Loucy (cell line): ENCODE data around the gene CNNM1.

ENCODE experiments used
- H2AFZ ChIP-seq: fragments of 200-600 bp; sonication (generic); 2 replicates; pipeline ENCODE4 v1.6.0; 2016; ENCODE audit warnings: antibody characterized with exemption, mild to moderate bottlenecking, low read length, moderate library complexity
- H3F3A ChIP-seq: fragments of 200-600 bp; 2 replicates; pipeline ENCODE4 v1.6.0; 2016; ENCODE audit warnings: antibody characterized with exemption, low read depth, mild to moderate bottlenecking
- H3K27me3 ChIP-seq: fragments of 200-600 bp; sonication (generic); 2 replicates; pipeline ENCODE4 v1.6.1; 2014; ENCODE audit warnings: low read length, mild to moderate bottlenecking; ENCODE audit not compliant: insufficient read depth, poor library complexity, severe bottlenecking
- H3K36me3 ChIP-seq: fragments of 200-600 bp; sonication (generic); 2 replicates; pipeline ENCODE4 v1.6.1; 2016; ENCODE audit warnings: low read length; ENCODE audit not compliant: insufficient read depth
- H3K4me1 ChIP-seq: fragments of 200-600 bp; sonication (generic); 2 replicates; pipeline ENCODE4 v1.5.1; 2014; ENCODE audit warnings: low read length, mild to moderate bottlenecking; ENCODE audit not compliant: insufficient read depth, poor library complexity, severe bottlenecking
- H3K4me2 ChIP-seq: fragments of 200-600 bp; sonication (generic); 2 replicates; pipeline ENCODE4 v1.6.0; 2014; ENCODE audit warnings: antibody characterized with exemption, low read length, low read depth, mild to moderate bottlenecking; ENCODE audit not compliant: poor library complexity, severe bottlenecking
- H3K4me3 ChIP-seq: fragments of 200-600 bp; sonication (generic); 2 replicates; pipeline ENCODE4 v1.5.1; 2014; ENCODE audit warnings: low read length, mild to moderate bottlenecking, mixed read lengths; ENCODE audit not compliant: poor library complexity, severe bottlenecking
- H3K79me2 ChIP-seq: fragments of 200-600 bp; sonication (generic); 2 replicates; pipeline ENCODE4 v1.6.1; 2014; ENCODE audit warnings: low read length; ENCODE audit not compliant: insufficient read depth
- H3K9ac ChIP-seq: fragments of 200-600 bp; sonication (generic); 2 replicates; pipeline ENCODE4 v1.6.0; 2014; ENCODE audit warnings: mild to moderate bottlenecking, low read depth, low read length, moderate library complexity; ENCODE audit not compliant: poor library complexity, severe bottlenecking
- H3K9me2 ChIP-seq: fragments of 200-600 bp; sonication (generic); replicated peaks from 2 replicates; pipeline ENCODE4 v1.6.1; 2016; ENCODE audit warnings: low read depth, low read length, mixed read lengths
- H3K9me3 ChIP-seq: fragments of 200-600 bp; sonication (generic); 2 replicates; pipeline ENCODE4 v1.6.1; 2014; ENCODE audit warnings: mild to moderate bottlenecking, antibody characterized with exemption, low read length, low read depth; ENCODE audit not compliant: insufficient read depth
- H4K20me1 ChIP-seq: fragments of 200-600 bp; sonication (generic); 2 replicates; pipeline ENCODE4 v1.6.0; 2014; ENCODE audit warnings: antibody characterized with exemption, low read length, mild to moderate bottlenecking; ENCODE audit not compliant: insufficient read depth, poor library complexity, severe bottlenecking
- EZH2phosphoT487 ChIP-seq: fragments of 200-600 bp; IDR thresholded peaks from 2 replicates; pipeline ENCODE4 v1.6.1; 2018; ENCODE audit warnings: antibody characterized with exemption, mild to moderate bottlenecking, moderate library complexity, borderline replicate concordance
- TF ChIP-seq, protein P1 (sequence below): fragments of 200-600 bp; sonication (generic); conservative IDR thresholded peaks from 2 replicates; pipeline ENCODE4 v1.5.1; 2014; ENCODE audit warnings: mild to moderate bottlenecking, antibody characterized with exemption, low read length

CNNM1 gene

DNA sequence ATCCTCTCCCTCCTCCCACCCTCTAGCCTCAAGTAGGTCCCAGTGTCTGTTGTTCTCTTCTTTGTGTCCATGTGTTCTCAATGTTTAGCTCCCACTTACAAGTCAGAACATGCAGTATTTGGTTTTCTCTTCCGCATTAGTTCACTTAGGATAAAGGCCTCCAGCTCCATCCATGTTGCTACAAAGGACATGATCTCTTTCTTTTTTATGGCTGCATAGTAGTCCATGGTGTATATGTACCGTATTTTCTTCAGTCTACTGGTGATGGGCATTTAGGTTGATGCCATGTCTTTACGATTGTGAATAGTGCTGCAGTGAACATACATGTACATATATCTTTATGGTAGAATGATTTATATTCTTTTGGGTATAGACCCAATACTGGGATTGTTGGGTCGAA is 102.9 kb downstream of the CNNM1 start:
- peaks cover 3% of the 10 kb centered on the region for H4K20me1 ChIP-seq
- H3K9me2 ChIP-seq, result no peaks in the 10 kb centered on the region
- H3K27me3 ChIP-seq, result no peaks in the 10 kb centered on the region
- no peaks in the 10 kb centered on the region for H3K9me3 ChIP-seq
- H3K4me2 ChIP-seq, result peak overlapping the region; percentile 90
- H3K4me1 ChIP-seq, result peaks cover 47% of the 10 kb centered on the region
- no peaks in the 10 kb centered on the region for H3K36me3 ChIP-seq
- peak overlapping the region; percentile 82 for H3K9ac ChIP-seq
- no peak for TF ChIP-seq EZH2phosphoT487
- TF ChIP-seq, protein P1, sequence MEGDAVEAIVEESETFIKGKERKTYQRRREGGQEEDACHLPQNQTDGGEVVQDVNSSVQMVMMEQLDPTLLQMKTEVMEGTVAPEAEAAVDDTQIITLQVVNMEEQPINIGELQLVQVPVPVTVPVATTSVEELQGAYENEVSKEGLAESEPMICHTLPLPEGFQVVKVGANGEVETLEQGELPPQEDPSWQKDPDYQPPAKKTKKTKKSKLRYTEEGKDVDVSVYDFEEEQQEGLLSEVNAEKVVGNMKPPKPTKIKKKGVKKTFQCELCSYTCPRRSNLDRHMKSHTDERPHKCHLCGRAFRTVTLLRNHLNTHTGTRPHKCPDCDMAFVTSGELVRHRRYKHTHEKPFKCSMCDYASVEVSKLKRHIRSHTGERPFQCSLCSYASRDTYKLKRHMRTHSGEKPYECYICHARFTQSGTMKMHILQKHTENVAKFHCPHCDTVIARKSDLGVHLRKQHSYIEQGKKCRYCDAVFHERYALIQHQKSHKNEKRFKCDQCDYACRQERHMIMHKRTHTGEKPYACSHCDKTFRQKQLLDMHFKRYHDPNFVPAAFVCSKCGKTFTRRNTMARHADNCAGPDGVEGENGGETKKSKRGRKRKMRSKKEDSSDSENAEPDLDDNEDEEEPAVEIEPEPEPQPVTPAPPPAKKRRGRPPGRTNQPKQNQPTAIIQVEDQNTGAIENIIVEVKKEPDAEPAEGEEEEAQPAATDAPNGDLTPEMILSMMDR, result no peak
- H3K79me2 ChIP-seq, result peaks cover 50% of the 10 kb centered on the region
- no peak overlapping the region for H2AFZ ChIP-seq
- H3F3A ChIP-seq, result no peaks in the 10 kb centered on the region
- peak overlapping the region; percentile 88 for H3K4me3 ChIP-seq

- TF ChIP-seq, protein P1, result no peak
- no peak for TF ChIP-seq EZH2phosphoT487
- Histone ChIP-seq H2AFZ (no peak overlapping the region), H3F3A (no peaks in the 10 kb centered on the region), H3K36me3 (no peaks in the 10 kb centered on the region), H3K4me2 (peak overlapping the region; percentile 90), H3K79me2 (peaks cover 46% of the 10 kb centered on the region), H3K9me3 (no peaks in the 10 kb centered on the region), H3K27me3 (no peaks in the 10 kb centered on the region), H3K4me1 (peaks cover 43% of the 10 kb centered on the region), H3K9ac (no peak overlapping the region), H4K20me1 (peaks cover 3% of the 10 kb centered on the region), H3K9me2 (no peaks in the 10 kb centered on the region), H3K4me3 (no peak overlapping the region)
These were observed 103.7 kb downstream of the CNNM1 start for GRCh38 chr10:99432881-99433280.

GRCh38 chr10:99433378-99434020 is 104.3 kb downstream of the CNNM1 start:
- TF ChIP-seq EZH2phosphoT487, result no peak
- TF ChIP-seq, protein P1, result peak; percentile 56
- H3K4me3 ChIP-seq, result no peak overlapping the region
- H3K79me2 ChIP-seq, result peaks cover 40% of the 10 kb centered on the region

More at GRCh38 chr10:99433378-99434020, 104.3 kb downstream of the CNNM1 start:
- H3K9ac ChIP-seq, result no peak overlapping the region
- H3K9me3 ChIP-seq, result no peaks in the 10 kb centered on the region
- H4K20me1 ChIP-seq, result peaks cover 3% of the 10 kb centered on the region
- H3K36me3 ChIP-seq, result no peaks in the 10 kb centered on the region
- H2AFZ ChIP-seq, result no peak overlapping the region
- peaks cover 41% of the 10 kb centered on the region for H3K4me1 ChIP-seq
- H3K9me2 ChIP-seq, result no peaks in the 10 kb centered on the region
- no peaks in the 10 kb centered on the region for H3F3A ChIP-seq
- H3K27me3 ChIP-seq, result no peaks in the 10 kb centered on the region
- H3K4me2 ChIP-seq, result peak overlapping the region; percentile 90
